Calu3 (cell line): ENCODE results near the gene TBC1D1. TPM values are rescaled to one million over a fixed set of nuclear protein-coding genes. Genes with fewer than 3 reads are reported as not detected.

Source experiments
- BruUV-seq: library from RNA; stranded (reverse); fragments of 400-500 nt; replicated peaks from 2 replicates; lab custom pipeline; 2021; lab: Mats Ljungman, UMichigan
- CTCF ChIA-PET: fragments of 300-600 bp; sonication (Branson Sonifier 250); formaldehyde crosslinking; loops from one replicate; lab custom pipeline; 2022; ENCODE audit warnings: antibody characterized with exemption; lab: Charles Lee
- DNase-seq: peaks from one replicate; pipeline ENCODE4 v3.0.0; 2022
- H3K27ac Mint-ChIP-seq: one replicate; pipeline ENCODE4 v1.8.0; 2022; ENCODE audit warnings: mixed read lengths; ENCODE audit not compliant: unreplicated experiment
- H3K27me3 Mint-ChIP-seq: one replicate; pipeline ENCODE4 v1.8.0; 2022; ENCODE audit warnings: mixed read lengths; ENCODE audit not compliant: unreplicated experiment
- H3K36me3 Mint-ChIP-seq: one replicate; pipeline ENCODE4 v1.8.0; 2022; ENCODE audit warnings: mild to moderate bottlenecking, moderate library complexity, mixed read lengths; ENCODE audit not compliant: insufficient read depth, unreplicated experiment
- H3K4me1 Mint-ChIP-seq: one replicate; pipeline ENCODE4 v1.8.0; 2022; ENCODE audit warnings: mild to moderate bottlenecking, low read depth, mixed read lengths; ENCODE audit not compliant: unreplicated experiment
- H3K4me3 Mint-ChIP-seq: one replicate; pipeline ENCODE4 v1.8.0; 2022; ENCODE audit warnings: mild to moderate bottlenecking, low read depth, moderate library complexity, mixed read lengths; ENCODE audit not compliant: unreplicated experiment
- H3K9me3 Mint-ChIP-seq: one replicate; pipeline ENCODE4 v1.8.0; 2022; ENCODE audit warnings: low read depth, mixed read lengths; ENCODE audit not compliant: unreplicated experiment
- CTCF ChIP-seq: fragments of 200-600 bp; IDR thresholded peaks from one replicate; pipeline ENCODE4 v1.8.0; 2022; ENCODE audit warnings: antibody characterized with exemption; ENCODE audit not compliant: unreplicated experiment
- intact Hi-C: fragments of 100-400 bp; cut with micrococcal nuclease; formaldehyde crosslinking; loops from one replicate; pipeline ENCODE4 v1.10.0; 2022; ENCODE audit not compliant: unreplicated experiment
- total RNA-seq: library from RNA; stranded (reverse); gene quantifications from 2 replicates; pipeline ENCODE4 v1.2.3, GENCODE V29; 2022

The TBC1D1 gene
- total RNA-seq, 1 experiment from 2014 or later = 39.8 TPM

GRCh38 chr4:38080061-38080974, 189.4 kb downstream of the TBC1D1 start:
- H3K27me3 Mint-ChIP-seq = no peaks in the 10 kb centered on the region
- H3K4me3 Mint-ChIP-seq = no peak overlapping the region
- H3K4me1 Mint-ChIP-seq = peaks cover 23% of the 10 kb centered on the region
- no TSS peak for BruUV-seq
- CTCF ChIA-PET = no interaction called here
- peaks cover 6% of the 10 kb centered on the region for H3K36me3 Mint-ChIP-seq
- no peak for TF ChIP-seq CTCF
- intact Hi-C loops = no loop called here
- H3K27ac Mint-ChIP-seq = no peak overlapping the region
- no peak for DNase-seq
- H3K9me3 Mint-ChIP-seq = no peaks in the 10 kb centered on the region

- CTCF ChIA-PET = interaction anchor here (1.2 kb wide), 1 partner anchor 16 kb away, joined by 3 read pairs; no protein-coding TSS in a partner anchor
These were observed 191.1 kb downstream of the TBC1D1 start for GRCh38 chr4:38082021-38082420.

GRCh38 chr4:38082424-38083385, 191.8 kb downstream of the TBC1D1 start:
- H3K4me1 Mint-ChIP-seq = peaks cover 23% of the 10 kb centered on the region
- no TSS peak for BruUV-seq
- no peak overlapping the region for H3K27ac Mint-ChIP-seq
- H3K9me3 Mint-ChIP-seq = no peaks in the 10 kb centered on the region
- H3K36me3 Mint-ChIP-seq = peaks cover 6% of the 10 kb centered on the region
- H3K27me3 Mint-ChIP-seq = no peaks in the 10 kb centered on the region
- DNase-seq = no peak
- CTCF ChIA-PET = interaction anchor here (1.2 kb wide), 1 partner anchor 15 kb away, joined by 3 read pairs; no protein-coding TSS in a partner anchor
- no peak overlapping the region for H3K4me3 Mint-ChIP-seq
- intact Hi-C loops = no loop called here
- no peak for TF ChIP-seq CTCF

More at GRCh38 chr4:38082021-38082420, 191.1 kb downstream of the TBC1D1 start:
- no peak overlapping the region for H3K27ac Mint-ChIP-seq
- H3K4me3 Mint-ChIP-seq = no peak overlapping the region
- peaks cover 6% of the 10 kb centered on the region for H3K36me3 Mint-ChIP-seq
- H3K9me3 Mint-ChIP-seq = no peaks in the 10 kb centered on the region
- TF ChIP-seq CTCF = no peak
- no peaks in the 10 kb centered on the region for H3K27me3 Mint-ChIP-seq
- intact Hi-C loops = no loop called here
- H3K4me1 Mint-ChIP-seq = peaks cover 23% of the 10 kb centered on the region
- DNase-seq = no peak
- BruUV-seq = no TSS peak
